Breast epithelium (tissue), 4 donors: ENCODE measurements around the gene AFF3. TPM values are rescaled to one million over a fixed set of nuclear protein-coding genes. Genes with fewer than 3 reads are reported as not detected.

ENCODE experiments used
- DNase-seq, 2 donors: peaks; one replicate each; pipeline ENCODE4 v3.0.0-alpha.2; 2019; ENCODE audit warnings: low spot score in 2 of 2
- H3K27ac ChIP-seq, 2 donors: fragments of 200-600 bp; sonication (generic) in 1 of 2; one replicate each; pipeline ENCODE4 v1.5.1; 2016 to 2019; ENCODE audit warnings: mild to moderate bottlenecking in 1 of 2
- H3K27me3 ChIP-seq, 2 donors: fragments of 200-600 bp; sonication (generic) in 1 of 2; one replicate each; pipeline versions ENCODE4 v1.5.1 to v1.6.0; 2017 to 2019; ENCODE audit warnings: control low read depth in 1 of 2, mild to moderate bottlenecking in 1 of 2
- H3K36me3 ChIP-seq: fragments of 200-600 bp; one replicate; pipeline ENCODE4 v1.5.1; 2019
- H3K4me1 ChIP-seq, 2 donors: fragments of 200-600 bp; sonication (generic); one replicate each; pipeline ENCODE4 v1.5.1; 2016 to 2019; ENCODE audit warnings: control low read depth in 1 of 2
- H3K4me3 ChIP-seq, 3 donors: fragments of 200-600 bp; sonication (generic); 1 replicate in 2 of 3; 2 replicates in 1 of 3; pipeline ENCODE4 v1.5.1; 2016 to 2019; ENCODE audit warnings: mild to moderate bottlenecking in 3 of 3, moderate library complexity in 2 of 3
- H3K9me3 ChIP-seq, 2 donors: fragments of 200-600 bp; sonication (generic) in 1 of 2; one replicate each; pipeline ENCODE4 v1.5.1; 2016 to 2019; ENCODE audit warnings: control low read depth in 1 of 2
- POLR2A ChIP-seq: fragments of 450-650 bp; IDR thresholded peaks from one replicate; pipeline ENCODE4 v1.6.1; 2016; ENCODE audit warnings: antibody characterized with exemption, mild to moderate bottlenecking, moderate library complexity
- POLR2AphosphoS5 ChIP-seq, 3 donors: sonication (generic); formaldehyde crosslinking; IDR thresholded peaks; one replicate each; pipeline ENCODE4 v1.6.1; 2017; ENCODE audit warnings: antibody characterized with exemption in 3 of 3
- intact Hi-C: fragments of 100-400 bp; cut with DNase I; formaldehyde crosslinking; loops from one replicate; pipeline ENCODE4 v1.15.1; 2023; ENCODE audit warnings: low total_unique reads
- total RNA-seq, 3 donors: library from RNA; depleted of rRNA; stranded (reverse); fragments of >200 nt; gene quantifications; one replicate each; pipeline ENCODE4 v1.1.0, GENCODE V29; 2016
- TF ChIP-seq, protein P1 (sequence below), 3 donors: fragments of 450-650 bp; IDR thresholded peaks; one replicate each; pipeline ENCODE4 v1.5.1; 2016 to 2017; ENCODE audit warnings: antibody characterized with exemption in 3 of 3, mild to moderate bottlenecking in 3 of 3, moderate library complexity in 3 of 3

AFF3 gene
- total RNA-seq, 3 donors from 2014 or later: 8.2 to 116 (median 63.6) TPM

DNA sequence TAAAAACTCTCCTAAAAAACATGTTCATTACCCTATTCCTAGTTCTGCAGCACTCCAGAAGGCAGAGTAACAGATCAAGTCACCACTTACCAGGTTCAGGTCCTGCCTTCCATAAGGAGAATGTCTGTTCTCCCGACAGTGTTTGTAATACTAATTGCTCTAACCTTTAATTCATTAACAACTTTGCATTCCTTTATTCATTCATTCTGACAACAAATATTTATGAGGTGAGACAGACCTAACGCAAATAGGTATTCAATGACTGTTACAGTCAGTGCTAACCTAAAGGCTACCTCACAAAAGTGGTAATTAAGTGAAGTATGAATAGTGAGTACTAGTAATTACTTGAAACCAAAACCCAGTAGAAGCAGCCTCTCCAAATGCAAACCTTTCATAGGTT, 224.0 kb downstream of the AFF3 start:
- DNase-seq: no peak
- Histone ChIP-seq H3K9me3 (peaks cover 3 to 11% of the 10 kb centered on the region in 2 donors), H3K4me3 (no peak overlapping the region), H3K36me3 (no peaks in the 10 kb centered on the region), H3K4me1 (no peaks in the 10 kb centered on the region), H3K27ac (no peak overlapping the region), H3K27me3 (no peaks in the 10 kb centered on the region)
- intact Hi-C loops: no loop called here
- TF ChIP-seq POLR2A (no peak), POLR2AphosphoS5 (IDR thresholded peaks at IDR 0.05) (no peak)
- TF ChIP-seq, protein P1, sequence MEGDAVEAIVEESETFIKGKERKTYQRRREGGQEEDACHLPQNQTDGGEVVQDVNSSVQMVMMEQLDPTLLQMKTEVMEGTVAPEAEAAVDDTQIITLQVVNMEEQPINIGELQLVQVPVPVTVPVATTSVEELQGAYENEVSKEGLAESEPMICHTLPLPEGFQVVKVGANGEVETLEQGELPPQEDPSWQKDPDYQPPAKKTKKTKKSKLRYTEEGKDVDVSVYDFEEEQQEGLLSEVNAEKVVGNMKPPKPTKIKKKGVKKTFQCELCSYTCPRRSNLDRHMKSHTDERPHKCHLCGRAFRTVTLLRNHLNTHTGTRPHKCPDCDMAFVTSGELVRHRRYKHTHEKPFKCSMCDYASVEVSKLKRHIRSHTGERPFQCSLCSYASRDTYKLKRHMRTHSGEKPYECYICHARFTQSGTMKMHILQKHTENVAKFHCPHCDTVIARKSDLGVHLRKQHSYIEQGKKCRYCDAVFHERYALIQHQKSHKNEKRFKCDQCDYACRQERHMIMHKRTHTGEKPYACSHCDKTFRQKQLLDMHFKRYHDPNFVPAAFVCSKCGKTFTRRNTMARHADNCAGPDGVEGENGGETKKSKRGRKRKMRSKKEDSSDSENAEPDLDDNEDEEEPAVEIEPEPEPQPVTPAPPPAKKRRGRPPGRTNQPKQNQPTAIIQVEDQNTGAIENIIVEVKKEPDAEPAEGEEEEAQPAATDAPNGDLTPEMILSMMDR (IDR thresholded peaks at IDR 0.05): no peak

DNA sequence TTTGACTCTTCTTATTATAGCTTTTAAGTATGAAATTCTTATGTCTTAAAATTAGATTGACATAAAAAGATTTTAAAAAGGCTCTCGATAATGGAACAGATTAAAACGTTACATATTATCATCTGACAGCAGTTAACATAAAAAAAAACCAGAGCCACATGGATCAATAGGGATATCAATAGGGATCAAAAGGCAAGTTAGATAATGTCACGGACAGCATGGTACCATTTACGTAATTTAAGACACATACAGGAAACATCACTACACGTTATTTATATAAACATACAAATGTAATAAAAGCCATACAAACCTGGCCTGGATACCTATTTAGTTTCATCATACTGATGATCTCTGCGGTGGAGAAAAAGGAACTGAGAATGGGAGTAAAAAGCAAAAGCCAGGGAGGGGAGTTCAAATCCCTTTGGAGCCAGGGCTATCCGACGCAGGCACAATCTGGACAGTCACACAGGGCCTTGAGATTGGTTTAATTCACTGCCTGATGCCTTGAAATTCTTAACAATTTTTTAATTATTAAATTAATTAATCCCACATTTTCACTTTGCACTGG, 227.2 kb downstream of the AFF3 start:
- H3K27me3 ChIP-seq: no peaks in the 10 kb centered on the region
- no peak overlapping the region for H3K4me3 ChIP-seq
- H3K9me3 ChIP-seq: no peaks in the 10 kb centered on the region
- H3K36me3 ChIP-seq: no peaks in the 10 kb centered on the region
- intact Hi-C loops: no loop called here
- no peak overlapping the region for H3K27ac ChIP-seq
- no peak for TF ChIP-seq POLR2A
- no peak for DNase-seq
- no peaks in the 10 kb centered on the region for H3K4me1 ChIP-seq

DNA sequence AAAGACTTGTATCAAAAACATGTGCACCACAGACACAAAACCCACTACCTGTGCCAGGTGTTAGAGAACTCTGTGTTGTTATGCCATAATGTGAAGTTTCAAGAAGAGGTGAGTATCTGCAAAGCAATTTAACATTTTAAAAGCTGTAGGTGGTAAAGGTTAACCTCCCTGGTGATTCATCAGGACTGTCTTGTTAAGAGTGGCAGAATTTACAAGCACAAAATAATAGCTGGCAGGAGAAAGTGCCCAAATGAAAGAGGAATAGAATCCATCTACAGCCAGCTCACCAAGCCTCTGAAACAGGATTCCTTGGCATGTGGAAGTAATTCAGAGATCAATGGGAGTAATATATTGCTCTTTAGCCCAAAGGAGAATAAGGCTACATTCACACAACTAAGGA, 230.7 kb downstream of the AFF3 start:
- TF ChIP-seq POLR2A: no peak
- TF ChIP-seq, protein P1 (IDR thresholded peaks at IDR 0.05): no peak
- no peak for TF ChIP-seq POLR2AphosphoS5 (IDR thresholded peaks at IDR 0.05)
- Histone ChIP-seq H3K36me3 (no peaks in the 10 kb centered on the region), H3K27ac (no peak overlapping the region), H3K4me1 (no peaks in the 10 kb centered on the region), H3K4me3 (no peak overlapping the region), H3K9me3 (no peaks in the 10 kb centered on the region), H3K27me3 (no peaks in the 10 kb centered on the region)
- intact Hi-C loops: no loop called here
- no peak for DNase-seq

DNA sequence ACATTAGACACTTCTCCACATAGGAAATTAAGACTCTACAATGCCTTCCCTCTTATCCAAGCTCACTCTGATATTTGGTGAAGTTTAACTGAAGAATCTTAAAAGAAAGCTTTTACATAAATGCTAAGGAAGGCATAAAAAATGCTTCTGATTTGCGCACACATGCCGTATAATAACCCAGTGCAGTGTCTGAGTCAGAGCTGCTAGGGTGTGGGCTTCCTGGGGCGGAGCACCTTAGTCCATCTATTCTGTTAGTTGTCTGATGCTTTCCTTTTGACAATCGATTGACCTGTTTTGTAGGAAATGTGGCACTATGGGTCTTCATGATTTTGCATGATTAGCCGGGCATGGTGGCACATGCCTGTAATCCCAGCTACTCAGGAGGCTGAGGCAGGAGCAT, 231.5 kb downstream of the AFF3 start:
- Histone ChIP-seq H3K4me1 (no peaks in the 10 kb centered on the region), H3K36me3 (no peaks in the 10 kb centered on the region), H3K9me3 (no peaks in the 10 kb centered on the region), H3K4me3 (no peak overlapping the region), H3K27me3 (no peaks in the 10 kb centered on the region), H3K27ac (no peak overlapping the region)
- intact Hi-C loops: no loop called here
- DNase-seq: no peak
- TF ChIP-seq POLR2AphosphoS5 (IDR thresholded peaks at IDR 0.05) (no peak), POLR2A (no peak)
- TF ChIP-seq, protein P1 (IDR thresholded peaks at IDR 0.05): no peak

DNA sequence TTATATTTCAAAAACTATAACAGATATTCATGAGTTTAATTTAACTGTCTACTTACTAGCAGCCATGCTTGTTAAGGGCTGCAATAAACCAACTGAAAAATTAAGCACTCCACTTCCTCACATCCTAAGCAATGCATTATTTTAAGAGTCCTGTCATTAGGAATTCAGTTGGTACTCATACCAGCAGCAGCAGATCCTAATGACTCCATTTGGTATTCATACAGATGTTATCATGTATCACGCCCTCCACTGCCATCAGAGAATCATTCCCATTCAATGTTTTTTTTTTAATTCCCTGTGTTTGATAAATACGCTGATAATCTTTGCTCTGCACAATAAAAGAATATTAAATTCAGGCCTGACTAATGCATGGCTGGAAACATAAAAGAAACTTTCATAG, 236.8 kb downstream of the AFF3 start:
- intact Hi-C loops: no loop called here
- H3K4me1 ChIP-seq: no peaks in the 10 kb centered on the region
- DNase-seq: no peak
- H3K36me3 ChIP-seq: no peaks in the 10 kb centered on the region
- TF ChIP-seq POLR2AphosphoS5 (IDR thresholded peaks at IDR 0.05): no peak
- no peak for TF ChIP-seq POLR2A
- TF ChIP-seq, protein P1 (IDR thresholded peaks at IDR 0.05): no peak
- H3K9me3 ChIP-seq: no peaks in the 10 kb centered on the region
- no peak overlapping the region for H3K4me3 ChIP-seq
- no peaks in the 10 kb centered on the region for H3K27me3 ChIP-seq
- no peak overlapping the region for H3K27ac ChIP-seq

DNA sequence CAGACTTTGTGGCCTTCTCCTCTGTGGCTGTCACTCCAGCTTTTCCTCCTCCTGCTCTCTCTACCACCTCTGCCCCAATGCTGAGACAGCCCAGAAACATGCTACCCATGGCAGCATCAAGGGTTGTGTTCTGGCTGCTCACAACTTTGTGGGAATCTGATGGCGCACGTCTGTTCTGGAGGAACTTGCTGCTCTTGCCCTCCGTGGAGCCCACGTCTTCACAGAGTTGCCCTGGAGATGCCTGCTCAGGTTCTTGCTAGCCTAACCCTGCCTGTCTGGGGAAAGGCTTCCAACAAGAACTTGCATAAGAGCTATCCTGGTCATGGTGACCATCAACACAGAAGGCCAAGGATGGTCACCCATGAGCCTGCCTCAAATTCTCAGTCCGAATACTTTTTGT, 237.4 kb downstream of the AFF3 start:
- no peak overlapping the region for H3K4me3 ChIP-seq
- TF ChIP-seq POLR2AphosphoS5 (IDR thresholded peaks at IDR 0.05): no peak
- TF ChIP-seq, protein P1 (IDR thresholded peaks at IDR 0.05): no peak
- no peak for TF ChIP-seq POLR2A
- H3K9me3 ChIP-seq: no peaks in the 10 kb centered on the region
- H3K36me3 ChIP-seq: no peaks in the 10 kb centered on the region
- intact Hi-C loops: no loop called here
- H3K27ac ChIP-seq: no peak overlapping the region
- no peaks in the 10 kb centered on the region for H3K4me1 ChIP-seq
- no peak for DNase-seq
- no peaks in the 10 kb centered on the region for H3K27me3 ChIP-seq
